ENCODE measurements around the gene GPA33.

The GPA33 gene

GRCh38 chr1:167090314-167090942 is at the start of gene GPA33:
TSS of gene GPA33 (minus strand) at chr1:167090377. CDS start at chr1:167090287, 90 bp downstream.
- DNase-seq (ENCODE audit: low spot score) = no peak
- peak within 1 kb of the TSS in 1 of 2 donors; percentile 45 for H3K27ac ChIP-seq
- H3K4me3 ChIP-seq = no peak within 1 kb of the TSS
- TF ChIP-seq CTCF (IDR thresholded peaks at IDR 0.05) = no peak

DNA sequence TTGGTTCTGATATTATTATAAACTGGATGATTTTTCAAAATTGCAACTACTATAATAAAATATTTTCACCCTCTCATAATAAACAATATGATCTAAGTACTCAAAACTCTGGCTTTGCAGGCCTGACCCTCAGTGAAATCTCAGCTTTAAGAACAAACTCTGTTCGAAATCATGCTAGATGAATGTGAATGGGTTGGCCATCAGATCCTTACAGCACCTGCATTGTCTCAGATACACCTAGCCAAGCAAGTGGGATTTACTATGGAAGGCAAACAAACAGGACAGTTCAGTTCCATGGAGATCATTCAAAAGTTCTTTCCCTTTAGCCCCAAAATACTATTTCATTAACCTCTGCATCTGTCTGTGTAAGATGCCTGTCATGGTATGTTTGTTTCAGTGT is 48.5 kb upstream of the GPA33 start:
- Histone ChIP-seq H3K4me3 (no peak overlapping the region), H3K27ac (no peak overlapping the region)
- no peak for DNase-seq (ENCODE audit: low spot score)
- no peak for TF ChIP-seq CTCF (IDR thresholded peaks at IDR 0.05)

- no peak for TF ChIP-seq CTCF (IDR thresholded peaks at IDR 0.05)
- DNase-seq (ENCODE audit: low spot score) = no peak
- no peak overlapping the region for H3K27ac ChIP-seq
- no peak overlapping the region for H3K4me3 ChIP-seq
These were observed 47.8 kb upstream of the GPA33 start for GRCh38 chr1:167137793-167138510.

DNA sequence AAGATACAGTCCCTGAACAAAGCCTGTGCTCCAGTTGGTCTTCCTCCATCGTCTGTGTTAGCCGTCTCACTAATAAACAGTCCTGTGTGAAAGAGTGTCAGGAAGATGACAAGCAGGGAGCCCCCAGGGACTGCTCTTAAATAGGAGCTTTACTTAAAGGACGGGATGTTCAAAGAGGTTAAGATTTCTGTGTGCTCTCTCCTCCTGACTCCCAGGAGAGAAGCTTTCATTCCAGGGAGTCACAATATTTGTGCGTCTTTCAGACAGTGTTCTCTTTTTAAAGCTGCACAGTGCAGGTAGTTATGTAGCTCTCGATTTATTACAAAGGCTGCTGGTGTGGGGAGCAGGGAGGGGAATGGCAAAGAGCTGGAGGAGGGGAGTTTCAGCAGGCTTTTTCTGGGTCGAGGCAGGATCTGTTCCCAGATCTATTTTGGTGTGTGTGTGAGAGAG is 47.2 kb upstream of the GPA33 start:
- TF ChIP-seq CTCF (IDR thresholded peaks at IDR 0.05) = no peak
- DNase-seq (ENCODE audit: low spot score) = no peak
- H3K4me3 ChIP-seq = no peak overlapping the region
- H3K27ac ChIP-seq = no peak overlapping the region

- H3K27ac ChIP-seq = no peak overlapping the region
- TF ChIP-seq CTCF (IDR thresholded peaks at IDR 0.05) = no peak
- no peak for DNase-seq (ENCODE audit: low spot score)
- no peak overlapping the region for H3K4me3 ChIP-seq
These were observed 46.6 kb upstream of the GPA33 start for GRCh38 chr1:167136806-167137205.

DNA sequence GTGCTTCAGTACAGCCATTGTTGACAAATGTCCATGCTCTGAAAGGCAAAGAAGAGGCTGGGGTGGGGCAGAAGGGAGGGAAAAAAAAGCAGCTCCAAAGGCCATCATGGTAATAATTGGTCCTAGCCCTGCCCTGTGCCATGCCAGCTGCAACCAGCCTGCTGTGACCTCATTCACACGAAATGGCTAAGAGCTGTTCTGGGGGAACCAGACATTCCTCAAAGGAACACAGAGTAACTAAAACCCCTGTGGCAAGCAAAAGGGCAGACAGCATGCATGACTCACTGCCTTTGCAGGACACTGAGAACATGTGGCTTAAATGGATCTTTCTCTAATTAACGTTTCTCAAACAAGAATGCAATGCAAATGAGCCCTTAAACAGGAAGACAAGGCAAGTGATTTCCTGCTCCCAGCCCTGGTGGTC is 46.0 kb upstream of the GPA33 start:
- Histone ChIP-seq H3K4me3 (no peak overlapping the region), H3K27ac (no peak overlapping the region)
- DNase-seq (ENCODE audit: low spot score) = no peak
- no peak for TF ChIP-seq CTCF (IDR thresholded peaks at IDR 0.05)
